GM23338 (cell line): ENCODE data around the gene CIRBP. TPM values are rescaled to one million over a fixed set of nuclear protein-coding genes. Genes with fewer than 3 reads are reported as not detected.

Source experiments
- ATAC-seq: fragments of 200-7000 bp; cut with Tn5 transposase; 3 replicates; pipeline ENCODE4 v1.9.1; 2020
- DNase-seq: peaks from one replicate; pipeline ENCODE4 v3.0.0-alpha.2; 2015; ENCODE audit warnings: low spot score
- H2AFZ ChIP-seq: fragments of 200-600 bp; sonication (generic); 2 replicates; pipeline ENCODE4 v1.8.0; 2016; ENCODE audit warnings: antibody characterized with exemption, mild to moderate bottlenecking, moderate library complexity
- H3F3A ChIP-seq: fragments of 200-600 bp; sonication (generic); replicated peaks from 2 replicates; pipeline ENCODE4 v1.8.0; 2017; ENCODE audit warnings: antibody characterized with exemption, mixed run types, low read depth
- H3K27ac ChIP-seq: fragments of 200-600 bp; sonication (generic); 2 replicates; pipeline ENCODE4 v1.6.1; 2016; ENCODE audit warnings: low read depth
- H3K27me3 ChIP-seq: fragments of 200-600 bp; sonication (generic); 2 replicates; pipeline ENCODE4 v1.8.0; 2016; ENCODE audit warnings: mild to moderate bottlenecking, mixed run types, moderate library complexity; ENCODE audit not compliant: insufficient read depth
- H3K36me3 ChIP-seq: fragments of 200-600 bp; sonication (generic); 2 replicates; pipeline ENCODE4 v1.8.0; 2016; ENCODE audit warnings: mild to moderate bottlenecking; ENCODE audit not compliant: insufficient read depth
- H3K4me1 ChIP-seq: fragments of 200-600 bp; sonication (generic); 2 replicates; pipeline ENCODE4 v1.8.0; 2016; ENCODE audit warnings: mild to moderate bottlenecking, moderate library complexity; ENCODE audit not compliant: insufficient read depth
- H3K4me2 ChIP-seq: fragments of 200-600 bp; sonication (generic); 2 replicates; pipeline ENCODE4 v1.7.1; 2017; ENCODE audit warnings: mixed run types
- H3K4me3 ChIP-seq: fragments of 200-600 bp; sonication (generic); 2 replicates; pipeline ENCODE4 v1.6.1; 2016; ENCODE audit warnings: mixed run types
- H3K79me2 ChIP-seq: fragments of 200-600 bp; sonication (generic); replicated peaks from 2 replicates; pipeline ENCODE4 v1.8.0; 2017; ENCODE audit warnings: mild to moderate bottlenecking; ENCODE audit not compliant: insufficient read depth
- H3K9me2 ChIP-seq: fragments of 200-600 bp; sonication (generic); 2 replicates; pipeline ENCODE4 v1.8.0; 2017; ENCODE audit not compliant: insufficient read depth
- H4K20me1 ChIP-seq: fragments of 200-600 bp; sonication (generic); replicated peaks from 2 replicates; pipeline ENCODE4 v1.8.0; 2017; ENCODE audit warnings: mild to moderate bottlenecking; ENCODE audit not compliant: insufficient read depth
- H3K27ac Mint-ChIP-seq: 2 replicates; pipeline ENCODE4 v1.8.0; 2020; ENCODE audit warnings: inconsistent platforms, mild to moderate bottlenecking, moderate library complexity, mixed read lengths
- H3K27me3 Mint-ChIP-seq: 3 replicates; pipeline ENCODE4 v1.8.0; 2022; ENCODE audit warnings: low read depth, mild to moderate bottlenecking, moderate library complexity, mixed read lengths, inconsistent platforms; ENCODE audit not compliant: insufficient read depth, poor library complexity
- H3K36me3 Mint-ChIP-seq: 3 replicates; pipeline ENCODE4 v1.8.0; 2021; ENCODE audit warnings: low read depth, mild to moderate bottlenecking, inconsistent platforms, moderate library complexity, mixed read lengths
- H3K4me1 Mint-ChIP-seq: 3 replicates; pipeline ENCODE4 v1.8.0; 2020; ENCODE audit warnings: mild to moderate bottlenecking, inconsistent platforms, mixed read lengths
- H3K4me3 Mint-ChIP-seq: 3 replicates; pipeline ENCODE4 v1.8.0; 2021; ENCODE audit warnings: moderate library complexity, mild to moderate bottlenecking, inconsistent platforms, mixed read lengths
- H3K9me3 Mint-ChIP-seq: 3 replicates; pipeline ENCODE4 v1.8.0; 2020; ENCODE audit warnings: moderate library complexity, mild to moderate bottlenecking, inconsistent platforms, mixed read lengths
- CREB1 ChIP-seq: fragments of 250-450 bp; sonication (Bioruptor Pico); IDR thresholded peaks from 2 replicates; pipeline ENCODE4 v1.5.0; 2020; ENCODE audit warnings: low read depth, mild to moderate bottlenecking, moderate library complexity
- EZH2 ChIP-seq: fragments of 200-600 bp; sonication (generic); IDR thresholded peaks from one replicate; pipeline ENCODE4 v1.8.0; 2017; ENCODE audit warnings: antibody characterized with exemption, mild to moderate bottlenecking, low read depth; ENCODE audit not compliant: unreplicated experiment
- EZH2phosphoT487 ChIP-seq: fragments of 200-600 bp; sonication (generic); IDR thresholded peaks from one replicate; pipeline ENCODE4 v1.8.1; 2018; ENCODE audit warnings: antibody characterized with exemption; ENCODE audit not compliant: unreplicated experiment
- JUNB ChIP-seq: IDR thresholded peaks from one replicate; pipeline ENCODE4 v1.6.1; 2016; ENCODE audit warnings: antibody characterized with exemption; ENCODE audit not compliant: unreplicated experiment
- NANOG ChIP-seq: IDR thresholded peaks from 2 replicates; pipeline ENCODE4 v1.6.1; 2016; ENCODE audit warnings: antibody characterized with exemption, borderline replicate concordance
- POLR2AphosphoS5 ChIP-seq: IDR thresholded peaks from 2 replicates; pipeline ENCODE4 v1.6.1; 2016; ENCODE audit warnings: antibody characterized with exemption, low read depth
- STAT1 ChIP-seq: IDR thresholded peaks from one replicate; pipeline ENCODE4 v1.6.1; 2016; ENCODE audit warnings: antibody characterized with exemption; ENCODE audit not compliant: unreplicated experiment
- ZNF114 ChIP-seq: fragments of 250-450 bp; sonication (Bioruptor Pico); IDR thresholded peaks from 2 replicates; pipeline ENCODE4 v1.5.0; 2020; ENCODE audit warnings: mild to moderate bottlenecking, moderate library complexity
- ZNF331 ChIP-seq: fragments of 250-450 bp; sonication (Bioruptor Pico); IDR thresholded peaks from 2 replicates; pipeline ENCODE4 v1.5.0; 2020; ENCODE audit warnings: low read depth, mild to moderate bottlenecking, moderate library complexity
- polyA plus RNA-seq: library from polyadenylated mRNA; unstranded; fragments of >200 nt; fragmentation: Nextera tagmentation; extraction: Ambion mirVana; gene quantifications from 2 replicates; pipeline ENCODE4 v1.2.1, GENCODE V29; 2016
- total RNA-seq: library from RNA; depleted of rRNA; stranded (reverse); fragments of >200 nt; shearing (Covaris generic); gene quantifications from 2 replicates; pipeline ENCODE4 v1.2.3, GENCODE V29; 2014
- TF ChIP-seq, protein P1 (sequence below): IDR thresholded peaks from one replicate; pipeline ENCODE4 v1.6.1; 2018; ENCODE audit warnings: antibody characterized with exemption; ENCODE audit not compliant: unreplicated experiment
- TF ChIP-seq, protein P2 (sequence below): IDR thresholded peaks from 2 replicates; pipeline ENCODE4 v1.6.1; 2016; ENCODE audit warnings: antibody characterized with exemption
- TF ChIP-seq, protein P3 (sequence below): fragments of 250-450 bp; sonication (Bioruptor Pico); IDR thresholded peaks from 2 replicates; pipeline ENCODE4 v1.5.0; 2020; ENCODE audit warnings: mild to moderate bottlenecking, moderate library complexity
- TF ChIP-seq, protein P4 (sequence below), 2 experiments: fragments of 200-600 bp in 1 of 2; sonication (generic) in 1 of 2; conservative IDR thresholded peaks; 2 replicates each; pipeline versions ENCODE4 v1.5.1 to v1.6.1; 2016 to 2017; ENCODE audit warnings: antibody characterized with exemption in 2 of 2, low read depth in 2 of 2, mild to moderate bottlenecking in 2 of 2, moderate library complexity in 1 of 2

CIRBP gene
- total and polyA plus RNA-seq, 2 experiments from 2014 or later = 153 to 202 TPM

DNA sequence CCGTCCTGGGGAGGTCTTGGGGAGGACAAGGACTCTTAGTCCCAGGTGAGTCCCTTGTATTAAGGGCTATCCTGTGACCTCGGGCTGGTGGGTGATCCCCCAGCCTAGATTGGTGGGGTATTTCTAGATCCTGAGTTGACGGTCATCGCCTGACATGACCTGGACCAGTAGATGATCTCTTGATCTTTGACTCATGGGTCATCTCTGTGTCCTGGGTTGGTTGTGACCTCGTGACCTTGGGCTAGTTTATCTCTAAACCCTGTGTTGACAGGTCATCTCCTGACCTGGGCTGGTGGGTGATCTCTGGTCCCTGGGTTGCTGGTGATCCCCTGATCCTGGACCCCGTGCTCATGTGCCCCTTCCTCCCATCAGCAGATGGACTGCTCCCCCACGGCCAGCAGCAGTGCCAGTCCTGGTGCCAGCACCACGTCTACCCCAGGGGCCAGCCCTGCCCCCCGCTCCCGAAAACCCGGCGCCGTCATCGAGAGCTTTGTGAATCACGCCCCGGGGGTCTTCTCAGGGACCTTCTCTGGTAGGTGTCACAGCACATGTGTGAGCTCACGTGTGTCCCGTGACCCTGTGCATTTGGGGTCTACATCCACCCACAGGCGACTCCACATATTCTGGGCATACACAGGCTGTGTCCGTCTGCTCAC is 14.5 kb upstream of the CIRBP start:
- peaks cover 74% of the 10 kb centered on the region for H3K36me3 Mint-ChIP-seq
- H3K27ac ChIP-seq = 0 out of 2 replicates have a peak overlapping the region, but pooled peaks have one; percentile 55

More for the DNA sequence above, 14.5 kb upstream of the CIRBP start:
- H3K4me3 Mint-ChIP-seq = peak overlapping the region; percentile 14; the same call in 1 of the 3 replicates
- Histone ChIP-seq H4K20me1 (peaks cover 35% of the 10 kb centered on the region), H3K4me2 (no peak overlapping the region), H3K79me2 (peaks cover 50% of the 10 kb centered on the region), H3K9me2 (no peaks in the 10 kb centered on the region), H3K4me1 (peaks cover 25% of the 10 kb centered on the region), H3K27me3 (no peaks in the 10 kb centered on the region), H3F3A (peaks cover 56% of the 10 kb centered on the region), H3K4me3 (no peak overlapping the region), H2AFZ (no peak overlapping the region), H3K36me3 (peaks cover 19% of the 10 kb centered on the region)
- ATAC-seq = no peak
- H3K27me3 Mint-ChIP-seq = peaks cover 29% of the 10 kb centered on the region
- H3K27ac Mint-ChIP-seq = peak overlapping the region; percentile 74
- no peak for DNase-seq
- peaks cover 40% of the 10 kb centered on the region for H3K4me1 Mint-ChIP-seq
- TF ChIP-seq JUNB = no peak
- TF ChIP-seq POLR2AphosphoS5 = no peak; the same call in 1 of the 2 replicates
- TF ChIP-seq, protein P1, sequence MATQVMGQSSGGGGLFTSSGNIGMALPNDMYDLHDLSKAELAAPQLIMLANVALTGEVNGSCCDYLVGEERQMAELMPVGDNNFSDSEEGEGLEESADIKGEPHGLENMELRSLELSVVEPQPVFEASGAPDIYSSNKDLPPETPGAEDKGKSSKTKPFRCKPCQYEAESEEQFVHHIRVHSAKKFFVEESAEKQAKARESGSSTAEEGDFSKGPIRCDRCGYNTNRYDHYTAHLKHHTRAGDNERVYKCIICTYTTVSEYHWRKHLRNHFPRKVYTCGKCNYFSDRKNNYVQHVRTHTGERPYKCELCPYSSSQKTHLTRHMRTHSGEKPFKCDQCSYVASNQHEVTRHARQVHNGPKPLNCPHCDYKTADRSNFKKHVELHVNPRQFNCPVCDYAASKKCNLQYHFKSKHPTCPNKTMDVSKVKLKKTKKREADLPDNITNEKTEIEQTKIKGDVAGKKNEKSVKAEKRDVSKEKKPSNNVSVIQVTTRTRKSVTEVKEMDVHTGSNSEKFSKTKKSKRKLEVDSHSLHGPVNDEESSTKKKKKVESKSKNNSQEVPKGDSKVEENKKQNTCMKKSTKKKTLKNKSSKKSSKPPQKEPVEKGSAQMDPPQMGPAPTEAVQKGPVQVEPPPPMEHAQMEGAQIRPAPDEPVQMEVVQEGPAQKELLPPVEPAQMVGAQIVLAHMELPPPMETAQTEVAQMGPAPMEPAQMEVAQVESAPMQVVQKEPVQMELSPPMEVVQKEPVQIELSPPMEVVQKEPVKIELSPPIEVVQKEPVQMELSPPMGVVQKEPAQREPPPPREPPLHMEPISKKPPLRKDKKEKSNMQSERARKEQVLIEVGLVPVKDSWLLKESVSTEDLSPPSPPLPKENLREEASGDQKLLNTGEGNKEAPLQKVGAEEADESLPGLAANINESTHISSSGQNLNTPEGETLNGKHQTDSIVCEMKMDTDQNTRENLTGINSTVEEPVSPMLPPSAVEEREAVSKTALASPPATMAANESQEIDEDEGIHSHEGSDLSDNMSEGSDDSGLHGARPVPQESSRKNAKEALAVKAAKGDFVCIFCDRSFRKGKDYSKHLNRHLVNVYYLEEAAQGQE = no peak
- TF ChIP-seq CREB1 (CRISPR knock-in tag) = no peak
- no peak for TF ChIP-seq NANOG
- TF ChIP-seq EZH2 = no peak
- no peak for TF ChIP-seq EZH2phosphoT487
- no peak for TF ChIP-seq ZNF114 (CRISPR knock-in tag)
- TF ChIP-seq ZNF331 (CRISPR knock-in tag) = no peak
- TF ChIP-seq, protein P2, sequence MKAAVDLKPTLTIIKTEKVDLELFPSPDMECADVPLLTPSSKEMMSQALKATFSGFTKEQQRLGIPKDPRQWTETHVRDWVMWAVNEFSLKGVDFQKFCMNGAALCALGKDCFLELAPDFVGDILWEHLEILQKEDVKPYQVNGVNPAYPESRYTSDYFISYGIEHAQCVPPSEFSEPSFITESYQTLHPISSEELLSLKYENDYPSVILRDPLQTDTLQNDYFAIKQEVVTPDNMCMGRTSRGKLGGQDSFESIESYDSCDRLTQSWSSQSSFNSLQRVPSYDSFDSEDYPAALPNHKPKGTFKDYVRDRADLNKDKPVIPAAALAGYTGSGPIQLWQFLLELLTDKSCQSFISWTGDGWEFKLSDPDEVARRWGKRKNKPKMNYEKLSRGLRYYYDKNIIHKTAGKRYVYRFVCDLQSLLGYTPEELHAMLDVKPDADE = no peak
- TF ChIP-seq, protein P3, sequence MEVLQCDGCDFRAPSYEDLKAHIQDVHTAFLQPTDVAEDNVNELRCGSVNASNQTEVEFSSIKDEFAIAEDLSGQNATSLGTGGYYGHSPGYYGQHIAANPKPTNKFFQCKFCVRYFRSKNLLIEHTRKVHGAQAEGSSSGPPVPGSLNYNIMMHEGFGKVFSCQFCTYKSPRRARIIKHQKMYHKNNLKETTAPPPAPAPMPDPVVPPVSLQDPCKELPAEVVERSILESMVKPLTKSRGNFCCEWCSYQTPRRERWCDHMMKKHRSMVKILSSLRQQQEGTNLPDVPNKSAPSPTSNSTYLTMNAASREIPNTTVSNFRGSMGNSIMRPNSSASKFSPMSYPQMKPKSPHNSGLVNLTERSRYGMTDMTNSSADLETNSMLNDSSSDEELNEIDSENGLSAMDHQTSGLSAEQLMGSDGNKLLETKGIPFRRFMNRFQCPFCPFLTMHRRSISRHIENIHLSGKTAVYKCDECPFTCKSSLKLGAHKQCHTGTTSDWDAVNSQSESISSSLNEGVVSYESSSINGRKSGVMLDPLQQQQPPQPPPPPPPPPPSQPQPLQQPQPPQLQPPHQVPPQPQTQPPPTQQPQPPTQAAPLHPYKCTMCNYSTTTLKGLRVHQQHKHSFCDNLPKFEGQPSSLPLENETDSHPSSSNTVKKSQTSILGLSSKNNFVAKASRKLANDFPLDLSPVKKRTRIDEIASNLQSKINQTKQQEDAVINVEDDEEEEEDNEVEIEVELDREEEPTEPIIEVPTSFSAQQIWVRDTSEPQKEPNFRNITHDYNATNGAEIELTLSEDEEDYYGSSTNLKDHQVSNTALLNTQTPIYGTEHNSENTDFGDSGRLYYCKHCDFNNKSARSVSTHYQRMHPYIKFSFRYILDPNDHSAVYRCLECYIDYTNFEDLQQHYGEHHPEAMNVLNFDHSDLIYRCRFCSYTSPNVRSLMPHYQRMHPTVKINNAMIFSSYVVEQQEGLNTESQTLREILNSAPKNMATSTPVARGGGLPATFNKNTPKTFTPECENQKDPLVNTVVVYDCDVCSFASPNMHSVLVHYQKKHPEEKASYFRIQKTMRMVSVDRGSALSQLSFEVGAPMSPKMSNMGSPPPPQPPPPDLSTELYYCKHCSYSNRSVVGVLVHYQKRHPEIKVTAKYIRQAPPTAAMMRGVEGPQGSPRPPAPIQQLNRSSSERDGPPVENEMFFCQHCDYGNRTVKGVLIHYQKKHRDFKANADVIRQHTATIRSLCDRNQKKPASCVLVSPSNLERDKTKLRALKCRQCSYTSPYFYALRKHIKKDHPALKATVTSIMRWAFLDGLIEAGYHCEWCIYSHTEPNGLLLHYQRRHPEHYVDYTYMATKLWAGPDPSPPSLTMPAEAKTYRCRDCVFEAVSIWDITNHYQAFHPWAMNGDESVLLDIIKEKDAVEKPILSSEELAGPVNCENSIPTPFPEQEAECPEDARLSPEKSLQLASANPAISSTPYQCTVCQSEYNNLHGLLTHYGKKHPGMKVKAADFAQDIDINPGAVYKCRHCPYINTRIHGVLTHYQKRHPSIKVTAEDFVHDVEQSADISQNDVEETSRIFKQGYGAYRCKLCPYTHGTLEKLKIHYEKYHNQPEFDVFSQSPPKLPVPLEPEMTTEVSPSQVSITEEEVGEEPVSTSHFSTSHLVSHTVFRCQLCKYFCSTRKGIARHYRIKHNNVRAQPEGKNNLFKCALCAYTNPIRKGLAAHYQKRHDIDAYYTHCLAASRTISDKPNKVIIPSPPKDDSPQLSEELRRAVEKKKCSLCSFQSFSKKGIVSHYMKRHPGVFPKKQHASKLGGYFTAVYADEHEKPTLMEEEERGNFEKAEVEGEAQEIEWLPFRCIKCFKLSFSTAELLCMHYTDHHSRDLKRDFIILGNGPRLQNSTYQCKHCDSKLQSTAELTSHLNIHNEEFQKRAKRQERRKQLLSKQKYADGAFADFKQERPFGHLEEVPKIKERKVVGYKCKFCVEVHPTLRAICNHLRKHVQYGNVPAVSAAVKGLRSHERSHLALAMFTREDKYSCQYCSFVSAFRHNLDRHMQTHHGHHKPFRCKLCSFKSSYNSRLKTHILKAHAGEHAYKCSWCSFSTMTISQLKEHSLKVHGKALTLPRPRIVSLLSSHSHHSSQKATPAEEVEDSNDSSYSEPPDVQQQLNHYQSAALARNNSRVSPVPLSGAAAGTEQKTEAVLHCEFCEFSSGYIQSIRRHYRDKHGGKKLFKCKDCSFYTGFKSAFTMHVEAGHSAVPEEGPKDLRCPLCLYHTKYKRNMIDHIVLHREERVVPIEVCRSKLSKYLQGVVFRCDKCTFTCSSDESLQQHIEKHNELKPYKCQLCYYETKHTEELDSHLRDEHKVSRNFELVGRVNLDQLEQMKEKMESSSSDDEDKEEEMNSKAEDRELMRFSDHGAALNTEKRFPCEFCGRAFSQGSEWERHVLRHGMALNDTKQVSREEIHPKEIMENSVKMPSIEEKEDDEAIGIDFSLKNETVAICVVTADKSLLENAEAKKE (CRISPR knock-in tag) = no peak
- TF ChIP-seq, protein P4, sequence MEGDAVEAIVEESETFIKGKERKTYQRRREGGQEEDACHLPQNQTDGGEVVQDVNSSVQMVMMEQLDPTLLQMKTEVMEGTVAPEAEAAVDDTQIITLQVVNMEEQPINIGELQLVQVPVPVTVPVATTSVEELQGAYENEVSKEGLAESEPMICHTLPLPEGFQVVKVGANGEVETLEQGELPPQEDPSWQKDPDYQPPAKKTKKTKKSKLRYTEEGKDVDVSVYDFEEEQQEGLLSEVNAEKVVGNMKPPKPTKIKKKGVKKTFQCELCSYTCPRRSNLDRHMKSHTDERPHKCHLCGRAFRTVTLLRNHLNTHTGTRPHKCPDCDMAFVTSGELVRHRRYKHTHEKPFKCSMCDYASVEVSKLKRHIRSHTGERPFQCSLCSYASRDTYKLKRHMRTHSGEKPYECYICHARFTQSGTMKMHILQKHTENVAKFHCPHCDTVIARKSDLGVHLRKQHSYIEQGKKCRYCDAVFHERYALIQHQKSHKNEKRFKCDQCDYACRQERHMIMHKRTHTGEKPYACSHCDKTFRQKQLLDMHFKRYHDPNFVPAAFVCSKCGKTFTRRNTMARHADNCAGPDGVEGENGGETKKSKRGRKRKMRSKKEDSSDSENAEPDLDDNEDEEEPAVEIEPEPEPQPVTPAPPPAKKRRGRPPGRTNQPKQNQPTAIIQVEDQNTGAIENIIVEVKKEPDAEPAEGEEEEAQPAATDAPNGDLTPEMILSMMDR (conservative IDR thresholded peaks at IDR 0.05; ENCODE audit: low read depth in 2 of 2) = no peak
- no peak for TF ChIP-seq STAT1
- H3K9me3 Mint-ChIP-seq = no peaks in the 10 kb centered on the region; the same call in 1 of the 3 replicates
